HG02763 (cell line): ENCODE results near the gene SSTR3.
"Not testable (repeated sequence)": the region's sequence is repeated elsewhere in the genome, so short reads cannot be mapped to it uniquely, and the experiment has no call there.

ENCODE experiments used
- ATAC-seq: cut with Tn5 transposase; IDR thresholded peaks from one replicate; pipeline ENCODE4 v1.9.1; 2021; ENCODE audit warnings: mild to moderate bottlenecking, moderate library complexity; ENCODE audit not compliant: unreplicated experiment

Gene SSTR3

GRCh38 chr22:37243402-37244113 lies 31.3 kb upstream of the SSTR3 start:
- peak; percentile 1 for ATAC-seq

DNA sequence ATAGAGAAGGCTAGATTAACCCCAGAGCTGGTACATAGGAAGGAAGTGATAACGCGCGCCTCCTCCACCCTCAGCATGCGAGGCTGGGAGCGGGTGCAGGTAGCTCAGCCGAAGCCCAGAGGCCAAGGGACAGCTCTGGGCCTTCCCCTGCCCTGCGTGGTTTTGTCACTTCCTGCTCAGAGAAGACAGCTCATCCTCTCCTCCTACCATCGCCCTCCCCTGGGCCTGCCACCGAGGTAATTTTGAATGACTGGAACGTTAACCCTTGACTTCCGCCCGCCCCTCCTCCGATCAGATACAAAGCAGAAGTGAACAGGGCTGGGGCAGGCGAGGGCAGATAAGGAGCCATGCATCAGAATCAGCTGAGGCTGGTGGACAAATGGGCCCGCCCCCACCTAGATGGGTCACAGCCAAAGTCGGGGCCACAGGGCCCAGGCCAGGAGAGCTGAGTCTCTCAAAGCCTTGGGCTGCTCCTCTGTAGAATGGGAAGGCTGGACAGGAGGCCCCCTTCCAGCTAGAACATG lies 30.2 kb upstream of the SSTR3 start:
- peak; percentile 56 for ATAC-seq

GRCh38 chr22:37241351-37242142 lies 29.3 kb upstream of the SSTR3 start:
- ATAC-seq = no peak

DNA sequence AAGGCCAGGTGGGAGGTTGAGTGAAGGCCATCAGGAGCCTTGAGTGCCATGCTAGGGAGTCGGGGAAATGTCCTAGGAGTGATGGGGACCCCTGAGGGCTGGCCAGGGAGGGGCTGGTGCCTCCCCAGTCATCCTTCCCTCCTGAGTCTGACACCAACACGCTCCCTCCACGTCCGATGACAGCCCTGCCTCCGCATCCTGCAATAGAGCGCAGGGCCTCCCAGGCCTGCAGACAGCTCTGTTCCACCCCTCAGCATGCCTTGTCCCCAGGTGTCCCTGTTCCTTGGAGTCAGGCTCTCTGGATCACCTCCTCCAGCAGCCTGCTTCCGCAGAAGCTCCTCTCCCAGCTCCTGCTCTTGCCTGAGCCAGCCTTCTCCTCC lies 28.7 kb upstream of the SSTR3 start:
- no peak for ATAC-seq

DNA sequence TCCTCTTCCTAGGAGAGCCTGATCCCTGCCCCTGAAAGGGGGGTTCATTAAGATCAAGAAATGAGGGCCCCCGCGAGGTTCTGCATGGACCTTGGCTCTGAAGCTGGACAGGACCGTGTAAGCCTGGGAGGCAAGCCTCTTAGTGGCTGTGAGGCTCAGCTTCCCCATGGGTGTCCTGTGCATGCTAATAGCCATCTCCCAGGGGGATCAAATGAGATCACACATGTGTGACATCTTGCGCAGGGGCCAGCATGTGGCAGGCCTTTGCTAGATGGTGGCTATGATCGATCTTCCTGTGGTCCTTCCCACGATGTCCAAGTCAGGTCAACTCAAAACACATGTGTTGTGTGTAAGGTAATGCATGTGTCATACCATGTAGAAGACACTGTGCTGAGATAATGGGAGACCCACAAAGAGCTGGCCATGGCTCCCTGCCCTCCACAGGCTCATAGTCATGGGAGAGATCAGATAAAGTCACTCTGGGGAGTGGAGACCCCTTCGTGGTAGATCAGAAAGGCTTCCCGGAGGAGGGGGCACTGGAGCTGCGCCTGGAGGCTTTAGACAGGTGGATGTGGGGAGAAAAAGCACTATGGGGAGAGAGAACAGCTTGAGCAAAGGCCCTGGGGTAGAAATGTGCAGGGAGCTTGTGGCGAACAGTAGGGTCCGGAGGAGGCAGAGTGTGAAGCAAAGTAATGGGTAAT lies 28.1 kb upstream of the SSTR3 start:
- ATAC-seq = no peak

GRCh38 chr22:37239336-37240239 lies 27.3 kb upstream of the SSTR3 start:
- no peak for ATAC-seq

GRCh38 chr22:37237371-37238268 lies 25.3 kb upstream of the SSTR3 start:
- no peak for ATAC-seq

DNA sequence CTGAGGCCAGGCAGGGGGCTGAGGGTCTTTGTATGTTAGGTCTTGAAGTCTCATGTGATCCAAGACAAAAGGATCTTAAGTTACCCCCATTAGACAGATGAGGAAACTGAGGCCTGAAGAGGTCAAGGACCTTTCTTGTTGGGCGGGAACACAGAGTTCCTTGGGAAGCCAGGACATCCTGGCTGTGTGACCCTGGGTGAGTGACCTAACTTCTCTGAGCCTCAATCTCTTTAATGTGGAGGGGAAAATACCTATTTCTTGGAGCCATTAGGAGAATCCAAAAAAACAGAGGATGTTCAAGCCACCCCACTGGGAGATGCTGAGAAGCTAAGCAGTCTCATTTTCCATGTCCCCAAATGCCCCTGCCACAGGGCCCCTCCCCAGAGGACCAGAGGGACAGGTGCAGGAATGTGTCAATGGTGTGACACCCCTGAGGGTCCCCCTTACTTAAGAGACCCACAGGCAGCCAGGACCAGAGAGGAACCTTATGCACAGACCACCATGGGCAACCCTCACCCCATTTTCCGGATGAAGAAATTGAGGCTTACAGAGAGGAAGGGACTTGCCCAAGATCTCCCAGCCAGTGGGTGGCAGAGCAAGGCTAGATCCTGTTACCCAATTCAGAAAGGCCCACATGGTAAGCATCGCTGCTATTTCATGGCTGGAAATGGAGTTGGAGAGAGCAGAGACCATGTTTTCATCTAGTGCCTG lies 23.8 kb upstream of the SSTR3 start:
- ATAC-seq = no peak

DNA sequence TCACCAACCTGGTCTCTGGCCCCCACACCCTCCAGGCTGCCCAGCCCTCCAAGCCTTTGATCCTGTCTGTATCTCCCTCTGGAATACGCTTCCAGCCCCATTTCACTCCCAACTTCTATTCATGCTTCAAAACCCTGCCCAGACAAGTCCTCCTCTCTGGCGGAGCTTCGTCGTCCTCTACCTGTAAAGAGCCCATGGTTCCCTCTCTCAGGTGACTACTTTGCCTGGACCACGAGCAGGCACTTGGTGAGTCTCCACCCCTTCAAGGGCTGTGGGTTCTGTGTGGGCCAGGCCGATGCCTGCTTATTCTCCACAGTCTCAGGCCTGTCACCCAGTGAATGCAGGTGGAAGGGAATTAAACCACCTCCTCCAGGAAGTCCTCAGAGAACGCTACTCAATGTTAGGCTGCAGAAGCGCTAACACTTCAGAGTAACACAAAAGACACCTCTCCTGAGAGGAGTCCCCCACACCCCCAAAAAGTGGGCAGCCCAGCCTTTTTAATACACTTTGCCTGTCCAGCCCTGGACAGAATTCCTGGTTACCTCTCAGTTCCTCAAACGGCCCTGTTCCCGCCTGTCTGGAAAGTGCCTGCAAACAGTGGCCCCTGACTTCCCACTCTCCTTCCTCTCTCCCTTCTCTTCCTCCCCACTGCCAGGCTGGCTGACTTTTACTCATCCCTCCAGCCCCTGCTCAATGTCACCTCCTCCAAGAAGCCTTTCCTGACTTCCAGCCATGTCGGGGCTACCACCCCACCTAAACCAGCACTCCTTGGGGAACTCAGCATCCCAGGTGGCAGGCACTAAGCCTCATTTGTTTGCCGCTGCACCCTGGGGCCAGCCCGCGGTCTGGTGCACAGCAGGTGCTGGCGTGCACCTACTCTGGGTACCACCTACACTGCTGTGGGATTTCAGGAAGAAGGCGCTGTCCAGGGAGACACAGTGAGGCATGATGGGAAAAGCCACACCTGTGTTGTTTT lies 22.7 kb upstream of the SSTR3 start:
- no peak for ATAC-seq

GRCh38 chr22:37233751-37234631 lies 21.7 kb upstream of the SSTR3 start:
- no peak for ATAC-seq

- not testable (repeated sequence) for ATAC-seq
These were observed 21.1 kb upstream of the SSTR3 start for GRCh38 chr22:37233371-37233750.

DNA sequence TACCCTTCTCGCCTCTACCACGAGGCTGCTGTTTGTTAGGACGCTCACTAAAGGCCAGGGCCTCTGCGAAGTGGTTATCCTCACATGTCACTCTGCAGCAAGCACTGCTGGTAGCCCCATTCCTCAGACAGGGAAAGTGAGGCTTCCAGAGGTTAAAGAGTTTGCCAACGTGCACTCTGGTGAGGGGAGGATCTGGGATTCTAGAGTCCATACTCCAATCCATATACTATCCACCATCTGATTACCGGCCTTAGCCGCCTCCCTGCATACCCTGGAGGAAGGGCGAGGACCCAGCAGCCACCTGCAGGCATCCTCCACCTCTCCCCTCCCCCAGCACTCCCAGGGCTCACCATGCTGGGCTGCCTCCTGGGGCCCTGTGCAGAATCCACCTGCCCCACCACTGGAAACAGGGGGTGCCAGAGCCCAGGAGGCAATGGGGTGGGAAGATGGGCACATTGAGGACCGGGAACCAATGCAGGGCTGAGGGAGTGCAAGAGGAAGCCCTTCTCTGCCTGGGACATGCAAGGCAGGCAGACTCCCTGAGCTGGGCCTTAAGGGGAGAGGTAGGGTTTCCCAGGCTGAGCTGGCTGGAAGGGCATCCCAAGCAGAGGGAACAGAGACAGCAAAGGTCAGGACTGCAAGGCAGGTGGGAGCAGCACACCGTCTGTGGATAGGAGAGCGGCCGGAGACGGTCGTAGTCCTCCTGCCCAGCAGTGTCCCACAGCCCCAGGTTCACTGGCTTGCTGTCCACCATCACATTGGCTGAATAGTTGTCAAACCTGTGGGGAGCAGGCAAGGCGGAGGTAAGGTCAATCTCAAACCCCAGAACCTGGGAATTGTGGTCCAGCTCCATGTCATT lies 20.1 kb upstream of the SSTR3 start:
- ATAC-seq = no peak

DNA sequence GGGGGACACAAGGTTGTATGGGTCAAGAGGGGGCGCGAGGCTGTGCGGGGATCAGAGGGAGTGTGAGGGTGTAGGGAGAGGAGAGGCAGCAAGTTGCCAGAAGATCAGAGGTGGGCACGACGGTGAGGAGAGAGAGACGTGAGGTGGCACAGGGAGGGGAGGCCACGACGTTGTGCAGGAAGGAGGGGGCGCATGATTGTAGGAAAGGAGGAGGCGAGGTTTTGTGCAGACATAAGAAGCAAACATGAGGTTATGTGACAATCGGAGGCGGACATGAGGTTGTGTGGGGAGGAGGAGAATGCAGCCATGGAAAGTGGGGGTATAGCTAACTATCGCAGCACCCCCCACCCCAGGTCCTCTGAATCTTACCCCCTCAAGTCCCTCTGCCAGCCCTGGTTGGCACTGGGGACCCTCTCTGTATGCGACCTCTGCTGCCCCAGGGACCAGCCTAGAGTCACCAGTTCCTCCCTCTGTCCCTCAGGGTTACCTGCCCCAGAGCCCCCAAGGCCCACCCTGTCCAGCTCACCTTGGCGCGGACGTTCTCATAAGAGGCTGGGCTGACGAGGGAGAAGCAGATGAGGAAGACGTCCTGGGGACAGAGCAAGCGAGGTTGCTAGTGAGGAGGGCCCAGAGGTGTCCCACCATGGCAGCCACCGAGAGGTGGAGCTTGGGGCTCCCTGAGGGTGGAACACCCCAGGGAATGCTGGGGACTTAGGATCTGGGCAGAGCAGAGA lies 19.3 kb upstream of the SSTR3 start:
- no peak for ATAC-seq

DNA sequence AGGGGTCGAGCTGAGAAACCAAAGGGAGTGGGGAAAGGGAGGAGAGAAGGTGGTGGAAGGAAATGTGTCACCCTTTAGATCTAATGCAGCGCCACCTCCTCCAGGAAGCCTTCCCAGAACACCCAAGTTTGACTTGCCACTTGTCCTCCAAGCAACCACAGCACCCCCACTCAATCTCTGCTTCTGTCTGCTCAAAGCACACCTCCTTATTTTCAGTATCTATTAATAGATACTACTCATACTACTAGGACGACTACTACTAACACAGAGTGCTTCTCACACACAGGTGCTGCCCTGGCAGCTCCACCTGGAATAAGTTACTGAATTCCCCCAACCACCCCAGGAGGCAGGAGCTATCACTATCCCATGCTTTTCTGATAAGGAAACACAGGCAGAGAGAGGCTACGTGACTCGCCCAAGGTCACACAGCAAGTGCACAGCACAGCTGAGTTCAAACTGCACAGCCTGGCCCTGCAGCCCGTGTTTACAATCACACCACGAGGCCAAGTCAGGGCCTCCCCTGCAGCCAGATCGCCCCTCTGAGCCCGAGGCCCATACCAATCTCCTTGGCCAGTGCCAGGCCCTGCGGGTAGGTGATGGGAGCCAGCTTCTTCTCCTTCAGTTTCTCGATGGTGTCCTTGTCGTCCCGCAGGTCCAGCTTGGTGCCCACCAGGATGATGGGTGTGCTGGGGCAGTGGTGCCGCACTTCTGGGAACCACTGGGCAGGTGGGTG lies 18.6 kb upstream of the SSTR3 start:
- no peak for ATAC-seq
